GM21390 (cell line): Measurements from ENCODE around the gene SURF6.
"Not testable (repeated sequence)": the region's sequence is repeated elsewhere in the genome, so short reads cannot be mapped to it uniquely, and the experiment has no call there.

Experiments
- ATAC-seq: cut with Tn5 transposase; IDR thresholded peaks from one replicate; pipeline ENCODE4 v1.9.1; 2021; ENCODE audit not compliant: unreplicated experiment

Gene SURF6

GRCh38 chr9:133301253-133302230 lies 34.4 kb downstream of the SURF6 start:
- ATAC-seq: no peak

GRCh38 chr9:133299996-133300395 lies 36.0 kb downstream of the SURF6 start:
- ATAC-seq: not testable (repeated sequence)

- ATAC-seq: no peak
Observed at GRCh38 chr9:133294257-133294656, 41.7 kb downstream of the SURF6 start.

GRCh38 chr9:133290751-133291302 lies 45.2 kb downstream of the SURF6 start:
- ATAC-seq: no peak

DNA sequence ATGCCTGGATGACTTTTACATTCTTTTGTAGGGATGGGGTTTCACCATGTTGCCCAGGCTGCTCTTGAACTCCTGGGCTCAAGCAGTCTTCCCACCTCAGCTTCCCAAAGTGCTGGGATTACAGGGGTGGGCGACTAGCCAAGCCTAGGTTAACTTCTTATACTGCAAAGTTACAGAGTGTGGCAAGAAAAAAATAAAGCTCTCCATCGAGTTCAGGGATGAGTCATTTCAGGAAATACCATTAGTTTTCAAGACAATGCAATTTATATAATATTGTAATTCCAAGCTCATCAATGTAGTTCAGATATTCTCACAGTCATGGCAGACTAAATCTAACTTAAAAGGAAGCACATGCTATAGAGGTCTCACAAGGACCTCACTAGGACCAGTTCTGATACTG lies 49.5 kb downstream of the SURF6 start:
- ATAC-seq: no peak

DNA sequence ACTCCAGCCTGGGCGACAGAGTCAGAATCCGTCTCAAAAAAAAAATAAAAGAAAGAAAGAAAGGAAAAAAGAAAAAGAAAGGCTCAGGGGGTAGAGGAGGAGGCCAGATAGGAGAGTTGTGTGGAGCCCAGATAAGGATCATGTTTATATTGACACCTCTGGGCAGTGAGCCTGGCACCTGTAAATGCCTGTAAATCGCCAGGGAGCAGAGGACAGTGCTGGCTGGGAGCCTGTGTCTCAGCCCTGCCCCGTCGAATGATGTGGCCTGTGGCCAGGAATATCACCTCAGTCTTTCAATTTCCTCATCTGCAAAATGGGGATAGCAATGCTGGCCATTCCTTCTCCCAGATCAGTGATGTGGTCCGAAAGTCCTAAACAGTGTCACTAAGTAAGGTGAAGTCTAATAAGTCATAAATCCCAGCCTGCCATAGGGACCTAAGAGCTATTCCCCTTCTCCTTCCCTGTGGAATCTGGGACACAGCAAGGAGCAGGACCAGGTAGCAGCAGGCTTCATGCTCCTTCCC lies 50.7 kb downstream of the SURF6 start:
- ATAC-seq: no peak

DNA sequence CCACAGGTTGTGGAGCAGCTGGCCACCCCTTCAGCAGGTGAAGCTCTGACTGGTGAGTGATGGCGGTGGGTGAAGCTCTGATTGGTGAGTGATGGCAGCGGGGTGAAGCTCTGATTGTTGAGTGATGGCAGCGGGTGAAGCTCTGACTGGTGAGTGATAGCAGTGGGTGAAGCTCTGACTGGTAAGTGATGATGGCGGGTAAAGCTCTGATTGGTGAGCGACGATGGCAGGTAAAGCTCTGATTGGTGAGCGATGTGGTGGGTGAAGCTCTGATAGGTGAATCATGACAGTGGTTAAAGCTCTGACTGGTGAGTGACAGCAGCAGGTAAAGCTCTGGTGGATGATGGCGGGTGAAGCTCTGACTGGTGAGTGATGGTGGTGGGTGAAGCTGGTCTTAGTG lies 51.6 kb downstream of the SURF6 start:
- no peak for ATAC-seq

GRCh38 chr9:133283255-133284032 lies 52.5 kb downstream of the SURF6 start:
- not testable (repeated sequence) for ATAC-seq

DNA sequence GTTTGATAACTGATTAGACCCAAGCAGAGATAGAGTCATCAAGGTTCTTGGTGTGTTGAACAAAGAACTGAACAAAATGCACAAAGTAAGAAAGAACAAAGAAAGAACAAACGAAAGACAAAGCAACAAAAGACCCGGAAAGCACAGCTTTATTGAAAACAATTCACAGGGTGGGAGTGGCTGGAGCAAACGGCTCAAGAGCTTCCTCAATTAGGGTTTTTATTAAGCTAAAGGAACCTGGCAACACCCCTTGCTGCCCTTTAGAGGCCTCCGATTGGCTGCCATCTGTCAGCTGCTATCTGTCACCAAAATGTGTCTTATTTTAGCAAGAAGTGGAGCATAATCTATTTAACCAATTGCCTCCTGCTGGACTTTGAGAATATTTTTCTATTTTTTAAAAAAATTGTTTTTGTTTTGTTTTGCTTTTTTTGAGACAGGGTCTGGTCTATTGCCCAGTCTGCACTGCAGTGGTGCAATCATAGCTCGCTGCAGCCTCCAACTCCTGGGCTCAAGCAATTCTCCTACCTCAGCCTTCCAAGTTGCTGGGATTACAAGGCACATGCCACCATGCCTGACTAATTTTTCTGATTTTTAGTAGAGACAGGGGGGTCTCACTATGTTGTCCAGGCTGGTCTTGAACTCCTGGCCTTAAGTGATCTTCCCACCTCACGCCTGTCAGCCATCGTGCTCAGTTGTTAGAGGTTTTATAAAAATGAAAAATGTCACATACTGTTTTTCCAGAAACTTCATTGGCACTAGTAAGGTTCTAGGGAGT lies 53.3 kb downstream of the SURF6 start:
- no peak for ATAC-seq

- ATAC-seq: no peak
Observed at GRCh38 chr9:133280392-133280791, 55.6 kb downstream of the SURF6 start.
